Adrenal gland (tissue), 12 donors: Measurements from ENCODE around the gene TTF1. TPM values are rescaled to one million over a fixed set of nuclear protein-coding genes. Genes with fewer than 3 reads are reported as not detected.

Experiments used
- DNase-seq, 7 donors: peaks; one replicate each; pipeline ENCODE4 v3.0.0-alpha.2; 2019 to 2020
- H3K27ac ChIP-seq, 5 donors: fragments of 200-600 bp; sonication (generic) in 4 of 5; 1 replicate in 3 of 5; 2 replicates in 2 of 5; pipeline versions ENCODE4 v1.5.1 to v1.8.0; 2016 to 2020; ENCODE audit warnings: mild to moderate bottlenecking in 1 of 5
- H3K27me3 ChIP-seq: fragments of 200-600 bp; 2 replicates; pipeline ENCODE4 v1.8.0; 2021
- H3K36me3 ChIP-seq, 2 donors: fragments of 200-600 bp; replicated peaks in 1 of 2; 1 replicate in 1 of 2; 2 replicates in 1 of 2; pipeline versions ENCODE4 v1.5.1 to v1.8.0; 2018 to 2022
- H3K4me1 ChIP-seq, 2 donors: fragments of 200-600 bp; replicated peaks in 1 of 2; 1 replicate in 1 of 2; 2 replicates in 1 of 2; pipeline versions ENCODE4 v1.5.1 to v1.8.0; 2018 to 2021
- H3K4me3 ChIP-seq, 4 donors: fragments of 200-600 bp; sonication (generic) in 3 of 4; one replicate each; pipeline ENCODE4 v1.5.1; 2016 to 2018
- H3K9me3 ChIP-seq, 3 donors: fragments of 200-600 bp; sonication (generic) in 1 of 3; replicated peaks in 1 of 3; 1 replicate in 2 of 3; 2 replicates in 1 of 3; pipeline versions ENCODE4 v1.5.1 to v1.8.0; 2016 to 2021
- POLR2A ChIP-seq, 2 donors: fragments of 450-650 bp; IDR thresholded peaks; one replicate each; pipeline ENCODE4 v1.6.1; 2017; ENCODE audit warnings: antibody characterized with exemption in 2 of 2, mild to moderate bottlenecking in 2 of 2, moderate library complexity in 1 of 2
- WGBS, 4 donors: extraction: QIAGEN DNeasy Blood & Tissue Kit in 2 of 4; methylation state at CpG; one replicate each; pipeline versions ENCODE4 v1.1.5 to v1.1.7; 2013 to 2017; 5-methylcytosine and 5-hydroxymethylcytosine counted together
- intact Hi-C, 2 donors: fragments of 100-400 bp; cut with DNase I; formaldehyde crosslinking; loops; one replicate each; pipeline versions ENCODE4 v1.14.1 to v1.15.0; 2022 to 2023
- polyA plus RNA-seq, 3 donors: library from polyadenylated mRNA; stranded (reverse); fragments of 200-250 nt in 2 of 3; fragments of 350-450 nt in 1 of 3; fragmentation: Illumina TruSeq in 1 of 3; extraction: RNeasy Lipid Tissue Mini Kit (QIAGEN cat#74804) in 1 of 3; gene quantifications; one replicate each; pipeline ENCODE4 v1.2.3, GENCODE V29; 2013 to 2014
- total RNA-seq, 9 donors: library from RNA; depleted of rRNA in 4 of 9; stranded (reverse); fragments of >200 nt in 4 of 9; fragments of 120-200 nt in 1 of 9; fragmentation: NEBNext Ultra II Directional in 1 of 9; extraction: Animal tissue kit (Norgen Biotek cat#: 25700) in 1 of 9; gene quantifications; one replicate each; pipeline versions ENCODE4 v1.1.0 to v1.2.4, GENCODE V29; 2013 to 2023
- TF ChIP-seq, protein P1 (sequence below), 6 experiments: fragments of 450-650 bp in 4 of 6; fragments of 200-600 bp in 2 of 6; sonication (generic) in 1 of 6; IDR thresholded peaks; 1 replicate in 5 of 6; 2 replicates in 1 of 6; pipeline versions ENCODE4 v1.5.1 to v1.8.0; 2016 to 2021; ENCODE audit warnings: antibody characterized with exemption in 6 of 6, mild to moderate bottlenecking in 2 of 6, moderate library complexity in 1 of 6
- donor health status: healthy with polysubstance abuse.
- donor health status: Bipolar disorder and iron deficiency.
- donor health status: DM: yes; HTN: yes; CAD: no.
- donor health status: DM: no; HTN: no; CAD: no.
- donor health status: DM: no; HTN: no; CAD: no.
- donor health status: DM: yes; HTN: yes; CAD: no.

Gene TTF1
- total and polyA plus RNA-seq, 12 donors: 6.9 to 18.7 (median 10.1) TPM

DNA sequence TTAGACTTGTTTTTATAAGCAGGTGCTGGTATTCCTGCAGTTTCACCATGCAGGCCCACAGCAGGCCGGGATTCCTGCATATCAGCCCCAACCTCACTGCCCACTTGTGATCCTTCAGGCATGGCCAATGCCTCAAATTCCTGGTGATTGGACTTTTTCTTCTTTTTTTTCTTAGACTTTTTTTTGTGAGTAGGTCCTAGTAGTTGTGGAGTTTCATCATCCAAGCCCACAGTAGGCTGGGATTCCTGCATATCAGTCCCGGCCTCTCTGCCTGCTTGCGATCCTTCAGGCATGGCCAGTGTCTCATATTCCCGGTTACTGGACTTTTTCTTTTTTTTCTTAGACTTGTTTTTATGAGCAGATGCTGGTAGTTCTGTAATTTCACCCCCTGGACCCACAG lies 4.8 kb downstream of the TTF1 start:
- 92 to 98% (median 94%) methylated on average over 4 of the region's 4 CpGs for WGBS, 4 donors
- TF ChIP-seq POLR2A (IDR thresholded peaks at IDR 0.05): no peak
- TF ChIP-seq, protein P1, sequence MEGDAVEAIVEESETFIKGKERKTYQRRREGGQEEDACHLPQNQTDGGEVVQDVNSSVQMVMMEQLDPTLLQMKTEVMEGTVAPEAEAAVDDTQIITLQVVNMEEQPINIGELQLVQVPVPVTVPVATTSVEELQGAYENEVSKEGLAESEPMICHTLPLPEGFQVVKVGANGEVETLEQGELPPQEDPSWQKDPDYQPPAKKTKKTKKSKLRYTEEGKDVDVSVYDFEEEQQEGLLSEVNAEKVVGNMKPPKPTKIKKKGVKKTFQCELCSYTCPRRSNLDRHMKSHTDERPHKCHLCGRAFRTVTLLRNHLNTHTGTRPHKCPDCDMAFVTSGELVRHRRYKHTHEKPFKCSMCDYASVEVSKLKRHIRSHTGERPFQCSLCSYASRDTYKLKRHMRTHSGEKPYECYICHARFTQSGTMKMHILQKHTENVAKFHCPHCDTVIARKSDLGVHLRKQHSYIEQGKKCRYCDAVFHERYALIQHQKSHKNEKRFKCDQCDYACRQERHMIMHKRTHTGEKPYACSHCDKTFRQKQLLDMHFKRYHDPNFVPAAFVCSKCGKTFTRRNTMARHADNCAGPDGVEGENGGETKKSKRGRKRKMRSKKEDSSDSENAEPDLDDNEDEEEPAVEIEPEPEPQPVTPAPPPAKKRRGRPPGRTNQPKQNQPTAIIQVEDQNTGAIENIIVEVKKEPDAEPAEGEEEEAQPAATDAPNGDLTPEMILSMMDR (IDR thresholded peaks at IDR 0.05): no peak
- intact Hi-C loops: no loop called here
- no peak overlapping the region for H3K4me3 ChIP-seq
- no peak for DNase-seq
- H3K36me3 ChIP-seq: peaks cover 0 to 44% of the 10 kb centered on the region in 2 donors
- H3K27ac ChIP-seq: no peak overlapping the region
- H3K4me1 ChIP-seq: peaks cover 6 to 11% of the 10 kb centered on the region in 2 donors
- no peaks in the 10 kb centered on the region for H3K27me3 ChIP-seq
- no peaks in the 10 kb centered on the region for H3K9me3 ChIP-seq

DNA sequence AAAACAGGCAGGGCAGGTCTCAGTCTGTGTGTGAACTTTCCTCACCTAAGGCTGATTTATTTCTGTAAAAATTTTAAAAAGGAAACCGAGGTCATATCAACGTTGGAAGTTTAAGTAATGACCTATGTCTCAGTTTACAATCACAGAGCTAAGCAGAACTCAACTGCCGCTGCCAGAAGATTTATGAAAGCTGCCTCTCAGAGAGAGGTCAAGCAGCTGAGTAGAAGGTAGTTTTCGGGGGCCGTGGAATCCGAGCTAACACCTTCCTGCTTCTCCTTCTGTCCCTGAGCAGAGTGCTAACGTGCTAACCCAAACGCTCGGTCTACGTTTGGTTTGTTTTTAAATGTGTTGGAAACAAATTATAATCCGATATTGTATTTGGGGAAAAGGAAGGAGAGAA lies 11.1 kb downstream of the TTF1 start:
- Histone ChIP-seq H3K9me3 (no peaks in the 10 kb centered on the region), H3K4me1 (no peaks in the 10 kb centered on the region), H3K36me3 (peaks cover 0 to 84% of the 10 kb centered on the region in 2 donors), H3K4me3 (no peak overlapping the region), H3K27ac (no peak overlapping the region), H3K27me3 (no peaks in the 10 kb centered on the region)
- TF ChIP-seq, protein P1 (IDR thresholded peaks at IDR 0.05): no peak
- no peak for TF ChIP-seq POLR2A (IDR thresholded peaks at IDR 0.05)
- 71 to 78% (median 73%) methylated on average over 11 of the region's 11 CpGs for WGBS, 4 donors
- intact Hi-C loops: no loop called here
- no peak for DNase-seq

DNA sequence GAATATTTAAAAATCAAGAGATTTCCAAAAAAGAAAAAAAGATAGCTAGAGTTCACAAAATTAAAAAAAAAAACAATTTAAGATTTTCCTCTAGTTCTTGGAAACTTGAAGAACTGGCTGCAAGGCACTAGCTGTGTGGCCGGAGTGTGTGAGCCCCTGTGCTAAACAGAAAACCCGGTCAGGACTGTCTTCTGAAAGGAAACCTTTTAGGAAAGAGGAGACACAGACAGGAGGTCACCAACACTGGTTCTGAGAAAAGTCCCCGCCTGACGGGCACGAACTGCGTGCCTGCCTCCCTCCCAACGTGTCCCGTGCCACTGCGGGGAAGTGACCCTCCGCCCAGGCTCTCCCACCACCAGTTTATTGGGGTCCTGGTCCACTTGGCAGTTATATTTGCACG lies 15.2 kb downstream of the TTF1 start:
- H3K4me1 ChIP-seq: no peaks in the 10 kb centered on the region
- no peak for TF ChIP-seq POLR2A (IDR thresholded peaks at IDR 0.05)
- TF ChIP-seq, protein P1 (IDR thresholded peaks at IDR 0.05): no peak
- no peak for DNase-seq
- whole genome bisulfite sequencing, 4 donors: 92 to 95% (median 94%) methylated on average over 11 of the region's 11 CpGs
- H3K36me3 ChIP-seq: peaks cover 0 to 90% of the 10 kb centered on the region in 2 donors
- H3K27me3 ChIP-seq: no peaks in the 10 kb centered on the region
- H3K9me3 ChIP-seq: no peaks in the 10 kb centered on the region
- intact Hi-C loops: no loop called here
- no peak overlapping the region for H3K27ac ChIP-seq
- H3K4me3 ChIP-seq: no peak overlapping the region

DNA sequence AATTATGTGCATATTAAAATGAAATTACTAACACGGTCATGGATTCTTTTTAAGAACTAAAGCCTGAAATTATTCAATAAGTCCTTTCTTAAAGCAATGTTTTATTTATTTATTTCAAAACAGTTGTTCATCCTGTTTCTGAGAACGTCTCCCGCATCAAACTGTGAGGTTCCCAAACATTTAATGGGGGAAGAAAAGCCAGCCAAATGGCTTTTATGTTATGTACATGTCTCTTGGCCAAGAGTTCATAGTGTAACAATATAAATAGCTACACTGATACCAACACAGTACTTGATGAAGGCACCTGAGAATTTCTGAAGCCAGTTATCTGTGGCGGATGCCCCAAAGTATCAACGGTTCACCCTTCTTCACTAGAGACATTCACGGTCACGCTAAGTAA lies 15.7 kb downstream of the TTF1 start:
- no peaks in the 10 kb centered on the region for H3K4me1 ChIP-seq
- TF ChIP-seq POLR2A (IDR thresholded peaks at IDR 0.05): no peak
- TF ChIP-seq, protein P1 (IDR thresholded peaks at IDR 0.05): no peak
- H3K4me3 ChIP-seq: no peak overlapping the region
- no peak overlapping the region for H3K27ac ChIP-seq
- H3K9me3 ChIP-seq: no peaks in the 10 kb centered on the region
- intact Hi-C loops: no loop called here
- WGBS, 4 donors: 80 to 86% (median 81%) methylated on average over 7 of the region's 7 CpGs
- H3K36me3 ChIP-seq: peaks cover 0 to 90% of the 10 kb centered on the region in 2 donors
- DNase-seq: no peak
- no peaks in the 10 kb centered on the region for H3K27me3 ChIP-seq
